Neural progenitor cell (in vitro differentiated cells): ENCODE data around the gene TMEM219.

ENCODE experiments used
- EZH2 ChIP-seq: fragments of 200-600 bp; sonication (generic); IDR thresholded peaks from 2 replicates; pipeline ENCODE4 v1.6.1; 2017; ENCODE audit warnings: antibody characterized with exemption, mild to moderate bottlenecking, moderate library complexity
- EZH2phosphoT487 ChIP-seq: fragments of 200-600 bp; sonication (generic); IDR thresholded peaks from 2 replicates; pipeline ENCODE4 v1.6.1; 2017; ENCODE audit warnings: antibody characterized with exemption
- TF ChIP-seq, protein P1 (sequence below): fragments of 200-600 bp; sonication (generic); IDR thresholded peaks from 2 replicates; pipeline ENCODE4 v1.5.1; 2017; ENCODE audit warnings: antibody characterized with exemption, mild to moderate bottlenecking

DNA sequence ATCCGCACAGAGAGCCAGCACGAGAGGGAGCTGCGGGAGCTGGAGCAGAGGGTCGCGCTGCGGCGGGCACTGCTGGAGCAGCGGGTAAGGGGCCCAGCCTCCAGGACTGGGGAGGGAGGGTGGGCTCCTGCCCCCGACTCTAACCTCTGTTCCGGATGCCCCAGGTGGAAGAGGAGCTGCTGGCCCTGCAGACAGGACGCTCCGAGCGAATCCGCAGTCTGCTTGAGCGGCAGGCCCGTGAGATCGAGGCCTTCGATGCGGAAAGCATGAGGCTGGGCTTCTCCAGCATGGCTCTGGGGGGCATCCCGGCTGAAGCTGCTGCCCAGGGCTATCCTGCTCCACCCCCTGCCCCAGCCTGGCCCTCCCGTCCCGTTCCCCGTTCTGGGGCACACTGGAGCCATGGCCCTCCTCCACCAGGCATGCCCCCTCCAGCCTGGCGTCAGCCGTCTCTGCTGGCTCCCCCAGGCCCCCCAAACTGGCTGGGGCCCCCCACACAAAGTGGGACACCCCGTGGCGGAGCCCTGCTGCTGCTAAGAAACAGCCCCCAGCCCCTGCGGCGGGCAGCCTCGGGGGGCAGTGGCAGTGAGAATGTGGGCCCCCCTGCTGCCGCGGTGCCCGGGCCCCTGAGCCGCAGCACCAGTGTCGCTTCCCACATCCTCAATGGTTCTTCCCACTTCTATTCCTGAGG, 29.1 kb downstream of the TMEM219 start:
- TF ChIP-seq, protein P1, sequence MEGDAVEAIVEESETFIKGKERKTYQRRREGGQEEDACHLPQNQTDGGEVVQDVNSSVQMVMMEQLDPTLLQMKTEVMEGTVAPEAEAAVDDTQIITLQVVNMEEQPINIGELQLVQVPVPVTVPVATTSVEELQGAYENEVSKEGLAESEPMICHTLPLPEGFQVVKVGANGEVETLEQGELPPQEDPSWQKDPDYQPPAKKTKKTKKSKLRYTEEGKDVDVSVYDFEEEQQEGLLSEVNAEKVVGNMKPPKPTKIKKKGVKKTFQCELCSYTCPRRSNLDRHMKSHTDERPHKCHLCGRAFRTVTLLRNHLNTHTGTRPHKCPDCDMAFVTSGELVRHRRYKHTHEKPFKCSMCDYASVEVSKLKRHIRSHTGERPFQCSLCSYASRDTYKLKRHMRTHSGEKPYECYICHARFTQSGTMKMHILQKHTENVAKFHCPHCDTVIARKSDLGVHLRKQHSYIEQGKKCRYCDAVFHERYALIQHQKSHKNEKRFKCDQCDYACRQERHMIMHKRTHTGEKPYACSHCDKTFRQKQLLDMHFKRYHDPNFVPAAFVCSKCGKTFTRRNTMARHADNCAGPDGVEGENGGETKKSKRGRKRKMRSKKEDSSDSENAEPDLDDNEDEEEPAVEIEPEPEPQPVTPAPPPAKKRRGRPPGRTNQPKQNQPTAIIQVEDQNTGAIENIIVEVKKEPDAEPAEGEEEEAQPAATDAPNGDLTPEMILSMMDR: no peak
- TF ChIP-seq EZH2 (no peak), EZH2phosphoT487 (no peak)
